ENCODE data around the gene P2RY2.
"Not testable (repeated sequence)": the region's sequence is repeated elsewhere in the genome, so short reads cannot be mapped to it uniquely, and the experiment has no call there.

P2RY2 gene

GRCh38 chr11:73188301-73188700 lies 29.8 kb upstream of the P2RY2 start:
- DNase-seq, result no peak

- no peak for DNase-seq
Measured at GRCh38 chr11:73189315-73189714, 28.8 kb upstream of the P2RY2 start.

- DNase-seq, result no peak
Measured at GRCh38 chr11:73189723-73190556, 28.1 kb upstream of the P2RY2 start.

GRCh38 chr11:73190557-73190885 lies 27.6 kb upstream of the P2RY2 start:
- no peak for DNase-seq

GRCh38 chr11:73191151-73191550 lies 26.9 kb upstream of the P2RY2 start:
- no peak for DNase-seq

GRCh38 chr11:73192272-73192671 lies 25.8 kb upstream of the P2RY2 start:
- DNase-seq, result no peak

GRCh38 chr11:73193251-73194033 lies 24.6 kb upstream of the P2RY2 start:
- DNase-seq, result no peak

- DNase-seq, result no peak
Measured at GRCh38 chr11:73194034-73194507, 24.0 kb upstream of the P2RY2 start.

- no peak for DNase-seq
Measured at GRCh38 chr11:73194593-73194992, 23.5 kb upstream of the P2RY2 start.

GRCh38 chr11:73195191-73196007 lies 22.7 kb upstream of the P2RY2 start:
- DNase-seq, result no peak

- DNase-seq, result no peak
Measured at GRCh38 chr11:73196576-73196975, 21.5 kb upstream of the P2RY2 start.

GRCh38 chr11:73197348-73197747 lies 20.7 kb upstream of the P2RY2 start:
- DNase-seq, result no peak

- not testable (repeated sequence) for DNase-seq
Measured at GRCh38 chr11:73197787-73198186, 20.3 kb upstream of the P2RY2 start.

- no peak for DNase-seq
Measured at GRCh38 chr11:73198677-73199076, 19.4 kb upstream of the P2RY2 start.

- no peak for DNase-seq
Measured at GRCh38 chr11:73199446-73199845, 18.6 kb upstream of the P2RY2 start.

GRCh38 chr11:73200256-73200655 lies 17.8 kb upstream of the P2RY2 start:
- no peak for DNase-seq

GRCh38 chr11:73201249-73201648 lies 16.8 kb upstream of the P2RY2 start:
- no peak for DNase-seq

- no peak for DNase-seq
Measured at GRCh38 chr11:73201888-73202780, 15.9 kb upstream of the P2RY2 start.

- DNase-seq, result no peak
Measured at GRCh38 chr11:73203322-73203721, 14.8 kb upstream of the P2RY2 start.

GRCh38 chr11:73203790-73204189 lies 14.3 kb upstream of the P2RY2 start:
- DNase-seq, result no peak

- DNase-seq, result no peak
Measured at GRCh38 chr11:73204711-73205121, 13.4 kb upstream of the P2RY2 start.

Measured in T-helper 2 cell (primary cell).